HepG2 (cell line): ENCODE data around the gene GOT1. TPM values are rescaled to one million over a fixed set of nuclear protein-coding genes. Genes with fewer than 3 reads are reported as not detected.

Experiments used
- ATAC-seq: fragments of 200-7000 bp; cut with Tn5 transposase; 3 replicates; pipeline ENCODE4 v1.9.1; 2020; ENCODE audit warnings: mild to moderate bottlenecking, moderate library complexity
- BruUV-seq: library from RNA; stranded (reverse); fragments of 400-500 nt; replicated peaks from 2 replicates; lab custom pipeline; 2021; lab: Mats Ljungman, UMichigan
- CTCF ChIA-PET: fragments of 300-600 bp; formaldehyde crosslinking; extraction: SDS; loops from one replicate; lab custom pipeline; 2021; ENCODE audit warnings: low total read pairs, inconsistent platforms, low intra/inter-chr PET ratio; lab: Yijun Ruan, JAX
- POLR2A ChIA-PET: fragments of 350-600 bp; sonication (Branson Sonifier 250); formaldehyde crosslinking; loops from one replicate; lab custom pipeline; 2020; ENCODE audit warnings: antibody characterized with exemption, inconsistent platforms; lab: Yijun Ruan, JAX
- DNase-seq: peaks from one replicate; pipeline ENCODE4 v3.0.0-alpha.2; 2015; ENCODE audit warnings: low spot score
- FAIRE-seq: peaks from 3 replicates; lab custom pipeline; 2011; peaks lifted over from hg19 to GRCh38; lab: Jason Lieb, UNC
- H2AFZ ChIP-seq: one replicate; pipeline ENCODE4 v1.6.1; 2011; ENCODE audit warnings: low read length, inconsistent platforms
- H3K27ac ChIP-seq: fragments of 300-600 bp; 3 replicates; pipeline ENCODE4 v1.8.0; 2011; ENCODE audit warnings: mixed run types, mild to moderate bottlenecking, mixed read lengths, low read length, inconsistent platforms; ENCODE audit not compliant: insufficient read depth; ENCODE audit errors: extremely low read length
- H3K27me3 ChIP-seq, 2 experiments: fragments of 200-600 bp in 1 of 2; 2 replicates in 1 of 2; 3 replicates in 1 of 2; pipeline versions ENCODE4 v1.6.0 to v1.8.0; 2011; ENCODE audit warnings: low read length in 2 of 2, mild to moderate bottlenecking in 2 of 2, moderate library complexity in 2 of 2, inconsistent platforms in 1 of 2; ENCODE audit not compliant: insufficient read depth in 2 of 2, control insufficient read depth in 1 of 2
- H3K36me3 ChIP-seq, 2 experiments: fragments of 200-600 bp in 1 of 2; replicated peaks in 1 of 2; 2 replicates in 1 of 2; 3 replicates in 1 of 2; pipeline versions ENCODE4 v1.5.1 to v1.8.0; 2011; ENCODE audit warnings: low read length in 2 of 2, inconsistent platforms in 1 of 2; ENCODE audit not compliant: insufficient read depth in 2 of 2, control insufficient read depth in 1 of 2
- H3K4me1 ChIP-seq: 2 replicates; pipeline ENCODE4 v1.5.1; 2012; ENCODE audit warnings: low read length, inconsistent platforms; ENCODE audit not compliant: insufficient read depth
- H3K4me2 ChIP-seq: 2 replicates; pipeline ENCODE4 v1.6.0; 2011; ENCODE audit warnings: low read depth, low read length, inconsistent platforms
- H3K4me3 ChIP-seq, 3 experiments: fragments of 200-600 bp in 1 of 3; sonication (generic), shearing (Covaris generic) in 1 of 3; replicated peaks in 1 of 3; 2 replicates each; pipeline ENCODE4 v1.5.1; 2011 to 2016; ENCODE audit warnings: low read length in 3 of 3, inconsistent platforms in 2 of 3, low read depth in 2 of 3, mild to moderate bottlenecking in 2 of 3, control low read depth in 1 of 3, mixed read lengths in 1 of 3; ENCODE audit not compliant: insufficient read depth in 1 of 3
- H3K79me2 ChIP-seq: one replicate; pipeline ENCODE4 v1.6.1; 2011; ENCODE audit warnings: low read length, inconsistent platforms; ENCODE audit not compliant: insufficient read depth
- H3K9ac ChIP-seq: 2 replicates; pipeline ENCODE4 v1.6.0; 2011; ENCODE audit warnings: mild to moderate bottlenecking, low read depth, low read length, inconsistent platforms; ENCODE audit not compliant: insufficient read depth
- H3K9me3 ChIP-seq: 2 replicates; pipeline ENCODE4 v1.5.1; 2012; ENCODE audit warnings: mild to moderate bottlenecking, low read length
- H4K20me1 ChIP-seq: 2 replicates; pipeline ENCODE4 v1.6.0; 2011; ENCODE audit warnings: inconsistent platforms, mild to moderate bottlenecking, low read length, moderate library complexity; ENCODE audit not compliant: insufficient read depth
- AKAP8 ChIP-seq: sonication (generic); formaldehyde crosslinking; IDR thresholded peaks from 2 replicates; pipeline ENCODE4 v1.5.1; 2020; ENCODE audit warnings: mild to moderate bottlenecking, missing genetic modification reagents
- CCAR2 ChIP-seq: fragments of 200-400 bp; formaldehyde crosslinking; optimal IDR thresholded peaks from 2 replicates; pipeline ENCODE3; 2018; ENCODE audit warnings: low read depth, mild to moderate bottlenecking, low read length, moderate library complexity
- NCOR1 ChIP-seq: fragments of 200-600 bp; sonication (generic); IDR thresholded peaks from 2 replicates; pipeline ENCODE4 v1.7.0; 2017; ENCODE audit warnings: antibody characterized with exemption, low read length, borderline replicate concordance
- SIX1 ChIP-seq: sonication (generic); formaldehyde crosslinking; IDR thresholded peaks from 2 replicates; pipeline ENCODE4 v1.4.0; 2020; ENCODE audit warnings: missing genetic modification reagents, borderline replicate concordance
- SMARCE1 ChIP-seq: fragments of 450-650 bp; IDR thresholded peaks from 2 replicates; pipeline ENCODE4 v1.6.1; 2017; ENCODE audit warnings: borderline replicate concordance
- TAF1 ChIP-seq: sonication (generic); formaldehyde crosslinking; IDR thresholded peaks from 2 replicates; pipeline ENCODE4 v1.4.0; 2020; ENCODE audit warnings: missing genetic modification reagents
- ZC3H4 ChIP-seq: sonication (generic); formaldehyde crosslinking; IDR thresholded peaks from 2 replicates; pipeline ENCODE4 v1.4.0; 2020; ENCODE audit warnings: missing genetic modification reagents, borderline replicate concordance
- ZEB1 ChIP-seq: IDR thresholded peaks from 2 replicates; pipeline ENCODE4 v1.6.1; 2012; ENCODE audit warnings: mild to moderate bottlenecking, low read depth, inconsistent platforms; ENCODE audit not compliant: insufficient replicate concordance
- ZNF263 ChIP-seq: sonication (generic); formaldehyde crosslinking; IDR thresholded peaks from 2 replicates; pipeline ENCODE4 v1.4.0; 2020; ENCODE audit warnings: missing genetic modification reagents
- ZNF619 ChIP-seq: sonication (generic); formaldehyde crosslinking; IDR thresholded peaks from 2 replicates; pipeline ENCODE4 v1.4.0; 2020; ENCODE audit warnings: mild to moderate bottlenecking, missing genetic modification reagents
- ZNF737 ChIP-seq: sonication (generic); formaldehyde crosslinking; IDR thresholded peaks from 2 replicates; pipeline ENCODE4 v1.5.0; 2020; ENCODE audit warnings: missing genetic modification reagents, mild to moderate bottlenecking, borderline replicate concordance
- ZNF850 ChIP-seq: sonication (generic); formaldehyde crosslinking; conservative IDR thresholded peaks from 2 replicates; pipeline ENCODE4 v1.9.0; 2021; ENCODE audit warnings: mild to moderate bottlenecking, missing genetic modification reagents
- WGBS: methylation state at CpG from one replicate; pipeline ENCODE4 v1.1.6; 2017; ENCODE audit warnings: low lambda C conversion rate; 5-methylcytosine and 5-hydroxymethylcytosine counted together
- in situ Hi-C: cut with HindIII; loops from 2 replicates; pipeline ENCODE4 v1.10.0; 2017; ENCODE audit warnings: low pct_unique_long_range_greater_than_20kb; ENCODE audit not compliant: extremely low pct_ligation_motif_present
- intact Hi-C: fragments of 100-400 bp; cut with micrococcal nuclease; formaldehyde crosslinking; loops from one replicate; pipeline ENCODE4 v1.10.0; 2022; ENCODE audit not compliant: unreplicated experiment
- polyA plus RNA-seq, 8 experiments: library from polyadenylated mRNA; depleted of rRNA in 3 of 8; stranded (reverse) in 7 of 8; unstranded in 1 of 8; fragments of >200 nt; fragmentation: Illumina TruSeq in 4 of 8; extraction: Trizol in 4 of 8; gene quantifications; 2 replicates each; pipeline versions ENCODE4 v1.2.1 to v1.2.3, GENCODE V29; 2011 to 2016; ENCODE audit warnings: low read depth in 4 of 8, missing spikeins in 1 of 8, mixed read lengths in 1 of 8; ENCODE audit not compliant: insufficient read depth in 1 of 8
- total RNA-seq, 5 experiments: library from RNA; depleted of rRNA; stranded (reverse); fragments of >200 nt; fragmentation: Illumina TruSeq; extraction: Trizol; gene quantifications; 2 replicates each; pipeline ENCODE4 v1.2.3, GENCODE V29; 2016; ENCODE audit warnings: low read depth in 1 of 5
- TF ChIP-seq, protein P1 (sequence below): IDR thresholded peaks from 2 replicates; pipeline ENCODE4 v1.6.1; 2016; ENCODE audit warnings: mild to moderate bottlenecking
- TF ChIP-seq, protein P2 (sequence below): sonication (generic); formaldehyde crosslinking; IDR thresholded peaks from 2 replicates; pipeline ENCODE4 v1.8.1; 2023; ENCODE audit warnings: missing genetic modification reagents, inconsistent platforms, borderline replicate concordance
- TF ChIP-seq, protein P3 (sequence below): sonication (generic); formaldehyde crosslinking; IDR thresholded peaks from 2 replicates; pipeline ENCODE4 v1.8.1; 2023; ENCODE audit warnings: mild to moderate bottlenecking, moderate library complexity, missing genetic modification reagents
- TF ChIP-seq, protein P4 (sequence below): sonication (generic); formaldehyde crosslinking; IDR thresholded peaks from 2 replicates; pipeline ENCODE4 v1.8.1; 2022; ENCODE audit warnings: low read depth, mild to moderate bottlenecking, missing genetic modification reagents
- TF ChIP-seq, protein P5 (sequence below): sonication (generic); formaldehyde crosslinking; IDR thresholded peaks from 2 replicates; pipeline ENCODE4 v1.8.0; 2022; ENCODE audit warnings: mild to moderate bottlenecking, missing genetic modification reagents, borderline replicate concordance

GOT1 gene
- total and polyA plus RNA-seq, 2 of the 13 experiments (the other 11 are each of a cell fraction or from before 2014, with no cell fraction given) = 81.2 to 102 TPM

DNA sequence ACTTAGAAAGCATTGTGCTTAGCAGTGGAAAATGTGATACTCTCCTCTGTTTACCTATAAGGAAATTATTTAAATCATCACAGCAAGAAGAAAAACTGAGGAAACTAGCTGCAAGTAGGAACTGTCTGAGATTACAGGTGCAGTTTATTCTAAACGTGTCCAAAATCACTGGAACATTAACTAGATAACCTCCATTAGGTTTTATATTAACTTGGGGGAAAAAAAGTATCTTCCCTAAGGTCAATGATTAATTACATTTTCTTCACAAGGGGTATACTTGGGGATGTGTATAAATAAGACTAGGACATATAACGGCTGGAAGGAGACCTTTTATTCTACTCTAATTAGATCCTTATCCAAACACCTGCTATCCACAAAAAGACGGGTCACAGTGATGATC lies 3.7 kb downstream of the GOT1 start:
- no peak overlapping the region for H3K9ac ChIP-seq
- H3K79me2 ChIP-seq = peaks cover 63% of the 10 kb centered on the region
- H3K4me1 ChIP-seq = peaks cover 57% of the 10 kb centered on the region
- H3K27ac ChIP-seq = no peak overlapping the region
- FAIRE-seq = no peak
- in situ Hi-C loops = no loop called here
- 83% methylated on average over 3 of the region's 3 CpGs for WGBS
- H3K4me2 ChIP-seq = no peak overlapping the region
- no peak overlapping the region for H3K4me3 ChIP-seq
- BruUV-seq = no TSS peak
- H4K20me1 ChIP-seq = no peaks in the 10 kb centered on the region
- ChIA-PET CTCF (no interaction called here), POLR2A (no interaction called here)
- no peaks in the 10 kb centered on the region; a peak in 1 of 5 replicates for H3K27me3 ChIP-seq
- no peak for ATAC-seq
- H2AFZ ChIP-seq = no peak overlapping the region
- no peaks in the 10 kb centered on the region for H3K9me3 ChIP-seq
- intact Hi-C loops = no loop called here
- H3K36me3 ChIP-seq = peaks cover 8 to 38% of the 10 kb centered on the region in 2 experiments
- DNase-seq = no peak
- TF ChIP-seq ZEB1 = no peak
- no peak for TF ChIP-seq ZNF850 (CRISPR knock-in tag)
- TF ChIP-seq ZNF263 (CRISPR knock-in tag) = no peak
- TF ChIP-seq TAF1 = no peak
- TF ChIP-seq, protein P1, sequence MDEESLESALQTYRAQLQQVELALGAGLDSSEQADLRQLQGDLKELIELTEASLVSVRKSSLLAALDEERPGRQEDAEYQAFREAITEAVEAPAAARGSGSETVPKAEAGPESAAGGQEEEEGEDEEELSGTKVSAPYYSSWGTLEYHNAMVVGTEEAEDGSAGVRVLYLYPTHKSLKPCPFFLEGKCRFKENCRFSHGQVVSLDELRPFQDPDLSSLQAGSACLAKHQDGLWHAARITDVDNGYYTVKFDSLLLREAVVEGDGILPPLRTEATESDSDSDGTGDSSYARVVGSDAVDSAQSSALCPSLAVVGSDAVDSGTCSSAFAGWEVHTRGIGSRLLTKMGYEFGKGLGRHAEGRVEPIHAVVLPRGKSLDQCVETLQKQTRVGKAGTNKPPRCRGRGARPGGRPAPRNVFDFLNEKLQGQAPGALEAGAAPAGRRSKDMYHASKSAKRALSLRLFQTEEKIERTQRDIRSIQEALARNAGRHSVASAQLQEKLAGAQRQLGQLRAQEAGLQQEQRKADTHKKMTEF (CRISPR knock-in tag) = no peak
- no peak for TF ChIP-seq NCOR1
- TF ChIP-seq, protein P2, sequence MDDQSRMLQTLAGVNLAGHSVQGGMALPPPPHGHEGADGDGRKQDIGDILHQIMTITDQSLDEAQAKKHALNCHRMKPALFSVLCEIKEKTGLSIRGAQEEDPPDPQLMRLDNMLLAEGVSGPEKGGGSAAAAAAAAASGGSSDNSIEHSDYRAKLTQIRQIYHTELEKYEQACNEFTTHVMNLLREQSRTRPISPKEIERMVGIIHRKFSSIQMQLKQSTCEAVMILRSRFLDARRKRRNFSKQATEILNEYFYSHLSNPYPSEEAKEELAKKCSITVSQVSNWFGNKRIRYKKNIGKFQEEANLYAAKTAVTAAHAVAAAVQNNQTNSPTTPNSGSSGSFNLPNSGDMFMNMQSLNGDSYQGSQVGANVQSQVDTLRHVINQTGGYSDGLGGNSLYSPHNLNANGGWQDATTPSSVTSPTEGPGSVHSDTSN (CRISPR knock-in tag) = no peak
- TF ChIP-seq, protein P3, sequence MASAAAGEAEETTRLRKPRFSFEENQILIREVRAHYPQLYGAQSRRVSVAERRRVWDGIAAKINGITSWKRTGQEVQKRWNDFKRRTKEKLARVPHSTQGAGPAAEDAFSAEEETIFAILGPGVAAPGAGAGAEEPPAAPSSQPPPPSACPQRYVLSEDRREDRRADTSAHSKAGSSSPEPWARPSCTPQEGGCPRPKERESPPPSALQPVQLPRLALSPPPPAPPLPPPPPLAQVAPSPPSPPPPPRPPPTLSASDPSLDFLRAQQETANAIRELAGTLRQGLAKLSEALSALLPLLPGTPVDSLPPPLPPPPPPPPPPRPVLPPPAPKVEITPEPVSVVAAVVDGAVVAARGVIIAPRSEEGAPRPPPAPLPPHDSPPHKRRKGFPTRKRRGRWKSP (CRISPR knock-in tag) = no peak
- TF ChIP-seq AKAP8 = no peak
- TF ChIP-seq ZC3H4 (CRISPR knock-in tag) = no peak
- no peak for TF ChIP-seq ZNF619
- TF ChIP-seq SMARCE1 = no peak
- TF ChIP-seq, protein P4, sequence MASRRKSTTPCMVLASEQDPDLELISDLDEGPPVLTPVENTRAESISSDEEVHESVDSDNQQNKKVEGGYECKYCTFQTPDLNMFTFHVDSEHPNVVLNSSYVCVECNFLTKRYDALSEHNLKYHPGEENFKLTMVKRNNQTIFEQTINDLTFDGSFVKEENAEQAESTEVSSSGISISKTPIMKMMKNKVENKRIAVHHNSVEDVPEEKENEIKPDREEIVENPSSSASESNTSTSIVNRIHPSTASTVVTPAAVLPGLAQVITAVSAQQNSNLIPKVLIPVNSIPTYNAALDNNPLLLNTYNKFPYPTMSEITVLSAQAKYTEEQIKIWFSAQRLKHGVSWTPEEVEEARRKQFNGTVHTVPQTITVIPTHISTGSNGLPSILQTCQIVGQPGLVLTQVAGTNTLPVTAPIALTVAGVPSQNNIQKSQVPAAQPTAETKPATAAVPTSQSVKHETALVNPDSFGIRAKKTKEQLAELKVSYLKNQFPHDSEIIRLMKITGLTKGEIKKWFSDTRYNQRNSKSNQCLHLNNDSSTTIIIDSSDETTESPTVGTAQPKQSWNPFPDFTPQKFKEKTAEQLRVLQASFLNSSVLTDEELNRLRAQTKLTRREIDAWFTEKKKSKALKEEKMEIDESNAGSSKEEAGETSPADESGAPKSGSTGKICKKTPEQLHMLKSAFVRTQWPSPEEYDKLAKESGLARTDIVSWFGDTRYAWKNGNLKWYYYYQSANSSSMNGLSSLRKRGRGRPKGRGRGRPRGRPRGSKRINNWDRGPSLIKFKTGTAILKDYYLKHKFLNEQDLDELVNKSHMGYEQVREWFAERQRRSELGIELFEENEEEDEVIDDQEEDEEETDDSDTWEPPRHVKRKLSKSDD (CRISPR knock-in tag) = no peak
- TF ChIP-seq SIX1 = no peak
- no peak for TF ChIP-seq ZNF737
- TF ChIP-seq CCAR2 = no peak
- TF ChIP-seq, protein P5, sequence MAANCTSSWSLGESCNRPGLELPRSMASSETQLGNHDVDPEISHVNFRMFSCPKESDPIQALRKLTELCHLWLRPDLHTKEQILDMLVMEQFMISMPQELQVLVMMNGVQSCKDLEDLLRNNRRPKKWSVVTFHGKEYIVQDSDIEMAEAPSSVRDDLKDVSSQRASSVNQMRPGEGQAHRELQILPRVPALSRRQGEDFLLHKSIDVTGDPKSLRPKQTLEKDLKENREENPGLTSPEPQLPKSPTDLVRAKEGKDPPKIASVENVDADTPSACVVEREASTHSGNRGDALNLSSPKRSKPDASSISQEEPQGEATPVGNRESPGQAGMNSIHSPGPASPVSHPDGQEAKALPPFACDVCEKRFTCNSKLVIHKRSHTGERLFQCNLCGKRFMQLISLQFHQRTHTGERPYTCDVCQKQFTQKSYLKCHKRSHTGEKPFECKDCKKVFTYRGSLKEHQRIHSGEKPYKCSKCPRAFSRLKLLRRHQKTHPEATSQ (CRISPR knock-in tag) = no peak
